Vagina (tissue), 2 donors: ENCODE results near the gene TUBA1B. TPM values are rescaled to one million over a fixed set of nuclear protein-coding genes. Genes with fewer than 3 reads are reported as not detected.
"Not testable (repeated sequence)": the region's sequence is repeated elsewhere in the genome, so short reads cannot be mapped to it uniquely, and the experiment has no call there.

Source experiments
- DNase-seq, 2 donors: peaks; one replicate each; pipeline ENCODE4 v3.0.0-alpha.2; 2017; ENCODE audit errors: extremely low spot score in 2 of 2
- H3K27ac ChIP-seq: fragments of 200-600 bp; sonication (generic); one replicate; pipeline ENCODE4 v1.5.1; 2019
- H3K27me3 ChIP-seq: fragments of 200-600 bp; sonication (generic); one replicate; pipeline ENCODE4 v1.5.1; 2019
- H3K36me3 ChIP-seq, 2 donors: fragments of 200-600 bp; sonication (generic); one replicate each; pipeline ENCODE4 v1.5.1; 2017 to 2019
- H3K4me1 ChIP-seq: fragments of 200-600 bp; sonication (generic); one replicate; pipeline ENCODE4 v1.5.1; 2019
- H3K4me3 ChIP-seq, 2 donors: fragments of 200-600 bp; sonication (generic); 1 replicate in 1 of 2; 2 replicates in 1 of 2; pipeline ENCODE4 v1.5.1; 2016 to 2019
- H3K9me3 ChIP-seq: fragments of 200-600 bp; sonication (generic); one replicate; pipeline ENCODE4 v1.5.1; 2019
- CTCF ChIP-seq, 3 experiments: fragments of 450-650 bp in 2 of 3; fragments of 200-600 bp in 1 of 3; sonication (generic) in 1 of 3; IDR thresholded peaks; one replicate each; pipeline ENCODE4 v1.5.1; 2017 to 2019; ENCODE audit warnings: antibody characterized with exemption in 3 of 3, mild to moderate bottlenecking in 2 of 3, moderate library complexity in 2 of 3
- POLR2A ChIP-seq, 2 donors: fragments of 450-650 bp; IDR thresholded peaks; one replicate each; pipeline ENCODE4 v1.6.1; 2017; ENCODE audit warnings: antibody characterized with exemption in 2 of 2, mild to moderate bottlenecking in 2 of 2, moderate library complexity in 2 of 2
- POLR2AphosphoS5 ChIP-seq, 2 donors: sonication (generic); formaldehyde crosslinking; IDR thresholded peaks; one replicate each; pipeline ENCODE4 v1.9.0; 2017; ENCODE audit warnings: antibody characterized with exemption in 2 of 2, mild to moderate bottlenecking in 2 of 2, low read depth in 1 of 2; ENCODE audit not compliant: insufficient read depth in 1 of 2
- intact Hi-C: fragments of 100-400 bp; cut with DNase I; formaldehyde crosslinking; loops from one replicate; pipeline ENCODE4 v1.15.1; 2023
- total RNA-seq: library from RNA; depleted of rRNA; stranded (reverse); fragments of >200 nt; gene quantifications from one replicate; pipeline ENCODE4 v1.2.3, GENCODE V29; 2016

TUBA1B gene
- total RNA-seq, 1 donor from 2014 or later = 638 TPM

- no peaks in the 10 kb centered on the region for H3K4me1 ChIP-seq
- DNase-seq = no peak
- no peaks in the 10 kb centered on the region for H3K9me3 ChIP-seq
- no peaks in the 10 kb centered on the region for H3K36me3 ChIP-seq
- TF ChIP-seq CTCF (IDR thresholded peaks at IDR 0.05) = no peak
- no peak for TF ChIP-seq POLR2A (IDR thresholded peaks at IDR 0.05)
- TF ChIP-seq POLR2AphosphoS5 (IDR thresholded peaks at IDR 0.05; ENCODE audit: insufficient read depth in 1 of 2, low read depth in 1 of 2) = no peak
- H3K27ac ChIP-seq = no peak overlapping the region
- H3K27me3 ChIP-seq = no peaks in the 10 kb centered on the region
- no peak overlapping the region for H3K4me3 ChIP-seq
- intact Hi-C loops = no loop called here
Observed at GRCh38 chr12:49144384-49144783, 13.2 kb upstream of the TUBA1B start.

GRCh38 chr12:49138999-49139398 lies 7.8 kb upstream of the TUBA1B start:
- H3K36me3 ChIP-seq = no peaks in the 10 kb centered on the region
- DNase-seq = no peak
- no peak overlapping the region for H3K27ac ChIP-seq
- no peak overlapping the region for H3K4me3 ChIP-seq
- no peaks in the 10 kb centered on the region for H3K9me3 ChIP-seq
- intact Hi-C loops = no loop called here
- H3K4me1 ChIP-seq = no peaks in the 10 kb centered on the region
- TF ChIP-seq POLR2A (IDR thresholded peaks at IDR 0.05) (no peak), POLR2AphosphoS5 (IDR thresholded peaks at IDR 0.05; ENCODE audit: insufficient read depth in 1 of 2, low read depth in 1 of 2) (no peak), CTCF (IDR thresholded peaks at IDR 0.05) (no peak)
- H3K27me3 ChIP-seq = no peaks in the 10 kb centered on the region

GRCh38 chr12:49138587-49138986 lies 7.4 kb upstream of the TUBA1B start:
- intact Hi-C loops = no loop called here
- no peaks in the 10 kb centered on the region for H3K27me3 ChIP-seq
- no peak overlapping the region for H3K4me3 ChIP-seq
- H3K27ac ChIP-seq = no peak overlapping the region
- no peak for DNase-seq
- no peak for TF ChIP-seq POLR2AphosphoS5 (IDR thresholded peaks at IDR 0.05; ENCODE audit: insufficient read depth in 1 of 2, low read depth in 1 of 2)
- no peak for TF ChIP-seq CTCF (IDR thresholded peaks at IDR 0.05)
- TF ChIP-seq POLR2A (IDR thresholded peaks at IDR 0.05) = no peak
- no peaks in the 10 kb centered on the region for H3K36me3 ChIP-seq
- H3K4me1 ChIP-seq = peaks cover 3% of the 10 kb centered on the region
- H3K9me3 ChIP-seq = no peaks in the 10 kb centered on the region

- H3K36me3 ChIP-seq = no peaks in the 10 kb centered on the region
- TF ChIP-seq POLR2AphosphoS5 (IDR thresholded peaks at IDR 0.05; ENCODE audit: insufficient read depth in 1 of 2, low read depth in 1 of 2) (no peak), POLR2A (IDR thresholded peaks at IDR 0.05) (no peak), CTCF (IDR thresholded peaks at IDR 0.05) (no peak)
- H3K4me1 ChIP-seq = peaks cover 13% of the 10 kb centered on the region
- H3K9me3 ChIP-seq = no peaks in the 10 kb centered on the region
- H3K27me3 ChIP-seq = no peaks in the 10 kb centered on the region
- DNase-seq = no peak
- intact Hi-C loops = no loop called here
- no peak overlapping the region for H3K27ac ChIP-seq
- H3K4me3 ChIP-seq = no peak overlapping the region
Observed at GRCh38 chr12:49137476-49137875, 6.3 kb upstream of the TUBA1B start.

- H3K27ac ChIP-seq, DNase-seq, H3K36me3 ChIP-seq, H3K9me3 ChIP-seq, H3K4me3 ChIP-seq, H3K27me3 ChIP-seq, intact Hi-C loops: not testable (repeated sequence)
- peaks cover 18% of the 10 kb centered on the region for H3K4me1 ChIP-seq
Observed at GRCh38 chr12:49136997-49137396, 5.8 kb upstream of the TUBA1B start.

- Histone ChIP-seq H3K27me3 (no peaks in the 10 kb centered on the region), H3K4me3 (no peak overlapping the region)
Observed at GRCh38 chr12:49133590-49133989, 2.4 kb upstream of the TUBA1B start.

More at GRCh38 chr12:49133590-49133989, 2.4 kb upstream of the TUBA1B start:
- peaks cover 36% of the 10 kb centered on the region for H3K4me1 ChIP-seq
- H3K27ac ChIP-seq = peak overlapping the region; percentile 81
- intact Hi-C loops = no loop called here
- DNase-seq = no peak
- TF ChIP-seq POLR2A (IDR thresholded peaks at IDR 0.05) (no peak), POLR2AphosphoS5 (IDR thresholded peaks at IDR 0.05; ENCODE audit: insufficient read depth in 1 of 2, low read depth in 1 of 2) (no peak), CTCF (IDR thresholded peaks at IDR 0.05) (no peak)
- H3K9me3 ChIP-seq = no peaks in the 10 kb centered on the region
- peaks cover 0 to 14% of the 10 kb centered on the region in 2 donors for H3K36me3 ChIP-seq
